Heart left ventricle (tissue), 16 donors: ENCODE results near the gene HS3ST5. TPM values are rescaled to one million over a fixed set of nuclear protein-coding genes. Genes with fewer than 3 reads are reported as not detected.

Experiments
- ATAC-seq, 4 donors: fragments of 200-7000 bp; cut with Tn5 transposase; one replicate each; pipeline ENCODE4 v1.9.1; 2020 to 2022; ENCODE audit warnings: moderate library complexity in 4 of 4, mild to moderate bottlenecking in 3 of 4, moderate number of reproducible peaks in 1 of 4
- DNase-seq, 5 donors: peaks; one replicate each; pipeline ENCODE4 v3.0.0-alpha.2; 2020
- H3K27ac ChIP-seq, 12 donors: fragments of 200-600 bp; sonication (generic) in 4 of 12; one replicate each; pipeline versions ENCODE4 v1.5.0 to v1.8.0; 2016 to 2022; ENCODE audit warnings: mild to moderate bottlenecking in 2 of 12
- H3K27me3 ChIP-seq, 9 donors: fragments of 200-600 bp; sonication (generic) in 2 of 9; one replicate each; pipeline versions ENCODE4 v1.5.1 to v1.8.0; 2016 to 2022; ENCODE audit warnings: mild to moderate bottlenecking in 3 of 9
- H3K36me3 ChIP-seq, 9 donors: fragments of 200-600 bp; sonication (generic) in 2 of 9; one replicate each; pipeline versions ENCODE4 v1.5.0 to v1.8.0; 2018 to 2022; ENCODE audit warnings: mild to moderate bottlenecking in 2 of 9
- H3K4me1 ChIP-seq, 12 donors: fragments of 200-600 bp; sonication (generic) in 4 of 12; one replicate each; pipeline versions ENCODE4 v1.5.0 to v1.8.0; 2016 to 2022; ENCODE audit warnings: mild to moderate bottlenecking in 3 of 12
- H3K4me3 ChIP-seq, 12 donors: fragments of 200-600 bp; sonication (generic) in 4 of 12; one replicate each; pipeline versions ENCODE4 v1.5.0 to v1.8.0; 2017 to 2022; ENCODE audit warnings: mild to moderate bottlenecking in 9 of 12, moderate library complexity in 4 of 12
- H3K9me3 ChIP-seq, 12 donors: fragments of 200-600 bp; sonication (generic) in 4 of 12; one replicate each; pipeline versions ENCODE4 v1.5.0 to v1.8.0; 2016 to 2022; ENCODE audit warnings: mild to moderate bottlenecking in 1 of 12
- CTCF ChIP-seq, 12 donors: fragments of 200-600 bp; sonication (generic) in 4 of 12; IDR thresholded peaks; one replicate each; pipeline versions ENCODE4 v1.5.0 to v1.8.0; 2018 to 2022; ENCODE audit warnings: antibody characterized with exemption in 12 of 12, mild to moderate bottlenecking in 5 of 12
- POLR2A ChIP-seq, 2 donors: fragments of 450-650 bp; IDR thresholded peaks; one replicate each; pipeline ENCODE4 v1.6.1; 2017; ENCODE audit warnings: antibody characterized with exemption in 2 of 2, mild to moderate bottlenecking in 2 of 2, moderate library complexity in 2 of 2
- WGBS, 4 donors: extraction: QIAGEN DNeasy Blood & Tissue Kit in 2 of 4; methylation state at CpG; one replicate each; pipeline versions ENCODE4 v1.1.5 to v1.1.7; 2013 to 2018; 5-methylcytosine and 5-hydroxymethylcytosine counted together
- intact Hi-C, 10 donors: fragments of 100-400 bp; cut with DNase I; formaldehyde crosslinking; loops; one replicate each; pipeline versions ENCODE4 v1.11.1 to v1.14.2; 2022
- polyA plus RNA-seq, 2 donors: library from polyadenylated mRNA; stranded (reverse); fragments of 200-250 nt; gene quantifications; one replicate each; pipeline ENCODE4 v1.2.3, GENCODE V29; 2013
- total RNA-seq, 9 donors: library from RNA; depleted of rRNA in 2 of 9; stranded (reverse); fragments of >200 nt in 2 of 9; fragmentation: NEBNext Ultra II Directional in 3 of 9; extraction: Animal tissue kit (Norgen Biotek cat#: 25700) in 3 of 9; gene quantifications; one replicate each; pipeline versions ENCODE4 v1.1.0 to v1.2.4, GENCODE V29; 2016 to 2023
- donor health status: ischemic (EF 13 %, LVEDD 7.1; RV severe dilation, severe dysfunction).
- donor health status: healthy with polysubstance abuse.
- donor health status: DM: no; HTN: yes; CAD: no.
- donor health status: DM: no; HTN: no; CAD: no.
- donor health status: ischemic (EF 25% LVEDD 6.9; RV normal size, moderate dysfunction).
- donor health status: ischemic (EF 25% LVEDD 5.7; RV mildly dilated, moderate dysfunction).
- donor health status: healthy.
- donor health status: DM: yes; HTN: yes; CAD: no.
- donor health status: ischemic (EF 35%, LVEDD 5.7; RV mildly dilated, moderate dysfunction).
- donor health status: nonischemic (EF 11% LVEDD 7.7; RV severe dilation, severe dysfunction).
- donor health status: DM: yes; HTN: yes; CAD: no.
- donor health status: PGD.
- donor health status: ischemic (EF 29% LVEDD 5.4; RV normal size, mild dysfunction).
- donor health status: nonischemic (EF 23%, LVEDD 6.1; RV moderate dilation, normal function).

The HS3ST5 gene
- total and polyA plus RNA-seq, 11 donors: not detected

GRCh38 chr6:114310053-114310452, 32.8 kb downstream of the HS3ST5 start:
- Histone ChIP-seq H3K36me3 (no peaks in the 10 kb centered on the region), H3K27me3 (no peaks in the 10 kb centered on the region), H3K4me1 (no peaks in the 10 kb centered on the region), H3K9me3 (no peaks in the 10 kb centered on the region), H3K27ac (no peak overlapping the region), H3K4me3 (no peak overlapping the region)
- intact Hi-C loops: no loop called here
- WGBS, 4 donors: 74 to 81% (median 76%) methylated on average over 2 of the region's 2 CpGs
- ATAC-seq (no peak), DNase-seq (no peak)
- TF ChIP-seq CTCF (IDR thresholded peaks at IDR 0.05): no peak
- no peak for TF ChIP-seq POLR2A (IDR thresholded peaks at IDR 0.05)

GRCh38 chr6:114304304-114304887, 38.4 kb downstream of the HS3ST5 start:
- ATAC-seq (no peak), DNase-seq (no peak)
- WGBS, 4 donors: 68 to 85% (median 76%) methylated on average over 1 of the region's 1 CpG
- Histone ChIP-seq H3K9me3 (no peaks in the 10 kb centered on the region), H3K4me1 (no peaks in the 10 kb centered on the region), H3K36me3 (no peaks in the 10 kb centered on the region), H3K4me3 (no peak overlapping the region), H3K27me3 (no peaks in the 10 kb centered on the region), H3K27ac (no peak overlapping the region)
- TF ChIP-seq CTCF (IDR thresholded peaks at IDR 0.05) (peak; percentile 18 to 60 (median 46)), POLR2A (IDR thresholded peaks at IDR 0.05) (no peak)
- intact Hi-C loops: loop anchor here in 5 of 10 donors (5.0 to 10.0 kb wide), 3 partner anchors 200 to 307 kb away; no protein-coding TSS in a partner anchor

DNA sequence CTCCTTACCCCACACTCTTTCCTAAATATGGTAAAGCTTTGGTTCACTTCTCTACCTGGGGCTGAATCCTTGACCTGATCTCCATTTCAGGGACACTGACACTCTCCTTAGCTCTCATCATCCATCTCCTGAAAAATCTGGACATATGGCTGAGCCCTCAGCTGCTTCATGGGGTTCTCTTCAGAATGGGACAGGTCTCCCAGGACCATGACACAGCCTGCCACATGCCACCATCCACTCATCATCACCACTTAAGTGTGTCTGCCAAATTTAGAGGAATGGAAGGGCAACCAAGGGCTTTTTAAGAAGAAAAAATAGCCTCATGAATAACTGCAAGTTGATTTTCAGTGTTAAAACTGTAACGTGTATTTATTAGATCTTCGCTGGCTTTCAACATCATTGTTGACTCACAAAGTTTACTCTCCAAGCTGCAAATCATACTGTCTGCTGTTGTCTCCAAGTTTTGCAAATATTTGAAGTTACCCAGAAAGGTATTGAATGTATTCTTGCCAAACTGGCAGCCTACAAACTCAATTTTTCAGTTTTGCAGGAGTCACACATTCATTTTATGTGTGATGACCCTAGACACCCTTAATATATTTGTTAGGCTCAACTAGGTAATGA, 41.1 kb downstream of the HS3ST5 start:
- Histone ChIP-seq H3K4me1 (no peaks in the 10 kb centered on the region), H3K36me3 (no peaks in the 10 kb centered on the region), H3K27ac (no peak overlapping the region), H3K4me3 (no peak overlapping the region), H3K27me3 (no peaks in the 10 kb centered on the region), H3K9me3 (peaks cover 0 to 4% (median 0%) of the 10 kb centered on the region in 12 donors)
- intact Hi-C loops: loop anchor here in 5 of 10 donors (5.0 to 10.0 kb wide), 3 partner anchors 197 to 304 kb away; no protein-coding TSS in a partner anchor
- no peak for ATAC-seq
- DNase-seq: no peak
- WGBS, 4 donors: 88 to 93% (median 90%) methylated on average over 2 of the region's 2 CpGs
- TF ChIP-seq POLR2A (IDR thresholded peaks at IDR 0.05): no peak

DNA sequence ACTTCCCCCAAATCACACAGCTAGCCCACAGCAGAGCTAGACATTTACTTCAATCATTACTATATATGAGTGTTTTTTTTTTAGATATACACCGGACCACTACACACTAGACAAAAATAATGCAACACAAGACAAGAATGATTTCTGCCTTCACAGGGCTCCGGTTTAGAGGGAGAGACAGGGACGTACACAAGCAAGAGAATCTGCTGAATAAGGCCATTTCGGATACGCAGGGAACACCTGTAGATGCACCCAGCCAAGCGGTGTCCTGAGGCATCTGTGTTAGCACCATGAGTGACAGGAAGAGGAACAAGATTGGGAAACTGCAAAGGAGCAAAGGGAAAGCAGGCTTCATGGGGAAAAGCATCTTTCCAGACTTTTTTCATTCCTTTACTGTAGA, 45.7 kb downstream of the HS3ST5 start:
- no peaks in the 10 kb centered on the region for H3K36me3 ChIP-seq
- no peaks in the 10 kb centered on the region for H3K4me1 ChIP-seq
- intact Hi-C loops: no loop called here
- DNase-seq: no peak
- peaks cover 0 to 4% (median 0%) of the 10 kb centered on the region in 12 donors for H3K9me3 ChIP-seq
- no peak overlapping the region for H3K27ac ChIP-seq
- TF ChIP-seq POLR2A (IDR thresholded peaks at IDR 0.05): no peak
- WGBS, 4 donors: 88 to 93% (median 89%) methylated on average over 6 of the region's 6 CpGs
- H3K4me3 ChIP-seq: no peak overlapping the region
- no peak for ATAC-seq
- peaks cover 0 to 6% (median 0%) of the 10 kb centered on the region in 9 donors for H3K27me3 ChIP-seq

DNA sequence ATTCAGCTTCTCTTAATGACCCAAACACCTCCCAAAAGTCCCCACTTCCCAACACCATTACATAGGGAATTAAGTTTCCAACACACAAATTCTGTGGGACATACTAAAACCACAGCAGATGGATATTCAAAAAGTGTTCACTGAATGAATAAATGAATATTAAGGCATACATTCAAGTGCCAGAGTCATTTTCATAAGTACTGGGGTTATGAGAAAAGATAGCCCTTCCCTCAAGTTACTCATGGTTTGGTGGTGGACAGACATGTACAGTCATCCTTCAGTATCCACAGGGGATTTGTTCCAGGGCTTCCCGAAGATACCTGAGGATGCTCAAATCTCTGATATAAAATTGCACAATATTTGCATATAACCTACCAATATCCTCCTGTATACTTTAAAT, 50.4 kb downstream of the HS3ST5 start:
- H3K36me3 ChIP-seq: no peaks in the 10 kb centered on the region
- ATAC-seq: no peak
- no peaks in the 10 kb centered on the region for H3K4me1 ChIP-seq
- no peak overlapping the region for H3K27ac ChIP-seq
- H3K4me3 ChIP-seq: no peak overlapping the region
- intact Hi-C loops: no loop called here
- H3K27me3 ChIP-seq: peaks cover 0 to 6% (median 0%) of the 10 kb centered on the region in 9 donors
- TF ChIP-seq CTCF (IDR thresholded peaks at IDR 0.05): no peak
- no peak for TF ChIP-seq POLR2A (IDR thresholded peaks at IDR 0.05)
- no peaks in the 10 kb centered on the region for H3K9me3 ChIP-seq
- 88 to 97% (median 93%) methylated on average over 1 of the region's 1 CpG for WGBS, 4 donors
- no peak for DNase-seq
